HCT116 (cell line): Measurements from ENCODE around the gene IL21. TPM values are rescaled to one million over a fixed set of nuclear protein-coding genes. Genes with fewer than 3 reads are reported as not detected.

Experiments used
- ATAC-seq: fragments of 200-7000 bp; cut with Tn5 transposase; 2 replicates; pipeline ENCODE4 v1.9.1; 2020; ENCODE audit warnings: mild to moderate bottlenecking, moderate library complexity
- BruUV-seq: library from RNA; stranded (reverse); fragments of 400-500 nt; replicated peaks from 2 replicates; lab custom pipeline; 2021; lab: Mats Ljungman, UMichigan
- CTCF ChIA-PET: fragments of 300-600 bp; sonication (Branson Sonifier 250); formaldehyde crosslinking; loops from one replicate; lab custom pipeline; 2021; ENCODE audit warnings: antibody characterized with exemption; lab: Charles Lee
- POLR2A ChIA-PET: fragments of 300-600, 350-600 bp; sonication (Branson Sonifier 250); formaldehyde crosslinking; loops from one replicate; lab custom pipeline; 2021; ENCODE audit warnings: antibody characterized with exemption; lab: Charles Lee
- RAD21 ChIA-PET, 2 experiments: fragments of 300-600 bp; sonication (Branson Sonifier 250); formaldehyde crosslinking; loops; one replicate each; lab custom pipeline; 2023; ENCODE audit warnings: low total read pairs in 2 of 2; ENCODE audit not compliant: uncharacterized antibody in 2 of 2, unreplicated experiment in 2 of 2, low non-redundant PET in 1 of 2; lab: Charles Lee
- DNase-seq: peaks from one replicate; pipeline ENCODE4 v3.0.0-alpha.2; 2010; ENCODE audit warnings: low read depth, low spot score
- H2AFZ ChIP-seq: fragments of 200-600 bp; shearing (Covaris generic), sonication (generic); 2 replicates; pipeline ENCODE4 v1.6.1; 2017; ENCODE audit warnings: low read depth, mixed run types, mixed read lengths, antibody characterized with exemption, low read length; ENCODE audit not compliant: poor library complexity, severe bottlenecking
- H3K27ac ChIP-seq: 2 replicates; pipeline ENCODE4 v1.5.1; 2012; ENCODE audit warnings: low read depth, low read length
- H3K27me3 ChIP-seq: fragments of 200-600 bp; sonication (generic); 2 replicates; pipeline ENCODE4 v1.6.1; 2016; ENCODE audit warnings: mixed run types, low read length, mixed read lengths; ENCODE audit not compliant: insufficient read depth
- H3K36me3 ChIP-seq, 2 experiments: fragments of 200-500 bp in 1 of 2; fragments of 200-600 bp in 1 of 2; sonication (Bioruptor generic) in 1 of 2; sonication (generic) in 1 of 2; 2 replicates each; pipeline versions ENCODE4 v1.5.1 to v1.6.1; 2014 to 2016; ENCODE audit warnings: low read length in 2 of 2, inconsistent platforms in 1 of 2, mixed read lengths in 1 of 2, mixed run types in 1 of 2; ENCODE audit not compliant: insufficient read depth in 2 of 2, control insufficient read depth in 1 of 2
- H3K4me1 ChIP-seq, 2 experiments: fragments of 200-600 bp in 1 of 2; sonication (generic) in 1 of 2; 2 replicates each; pipeline versions ENCODE4 v1.5.1 to v1.6.1; 2012 to 2017; ENCODE audit warnings: low read length in 2 of 2, inconsistent platforms in 1 of 2, mild to moderate bottlenecking in 1 of 2, mixed read lengths in 1 of 2, mixed run types in 1 of 2, moderate library complexity in 1 of 2; ENCODE audit not compliant: insufficient read depth in 2 of 2, control insufficient read depth in 1 of 2
- H3K4me2 ChIP-seq: fragments of 200-600 bp; sonication (generic); 2 replicates; pipeline ENCODE4 v1.6.1; 2017; ENCODE audit warnings: mixed run types, low read length, mixed read lengths
- H3K4me3 ChIP-seq, 2 experiments: fragments of 200-600 bp in 1 of 2; sonication (generic) in 1 of 2; replicated peaks in 1 of 2; 2 replicates each; pipeline ENCODE4 v1.5.1; 2011 to 2016; ENCODE audit warnings: low read length in 2 of 2, control low read depth in 1 of 2, low read depth in 1 of 2, mild to moderate bottlenecking in 1 of 2, mixed read lengths in 1 of 2, mixed run types in 1 of 2
- H3K79me2 ChIP-seq: fragments of 200-600 bp; sonication (generic); 2 replicates; pipeline ENCODE4 v1.6.1; 2017; ENCODE audit warnings: mild to moderate bottlenecking, mixed run types, low read length, moderate library complexity, mixed read lengths; ENCODE audit not compliant: insufficient read depth
- H3K9ac ChIP-seq: fragments of 200-600 bp; sonication (generic); 2 replicates; pipeline ENCODE4 v1.6.1; 2016; ENCODE audit warnings: low read length, mixed read lengths
- H3K9me2 ChIP-seq: fragments of 200-600 bp; sonication (generic), shearing (Covaris generic); 2 replicates; pipeline ENCODE4 v1.6.1; 2017; ENCODE audit warnings: mixed run types, mild to moderate bottlenecking, moderate library complexity; ENCODE audit not compliant: insufficient read depth
- H3K9me3 ChIP-seq, 2 experiments: fragments of 200-500 bp in 1 of 2; fragments of 200-600 bp in 1 of 2; sonication (Bioruptor generic) in 1 of 2; sonication (generic) in 1 of 2; 2 replicates each; pipeline ENCODE4 v1.6.1; 2014 to 2017; ENCODE audit warnings: low read length in 2 of 2, mixed read lengths in 2 of 2, inconsistent platforms in 1 of 2, low read depth in 1 of 2, mild to moderate bottlenecking in 1 of 2, mixed run types in 1 of 2, moderate library complexity in 1 of 2; ENCODE audit not compliant: control insufficient read depth in 1 of 2, insufficient read depth in 1 of 2
- H4K20me1 ChIP-seq: fragments of 200-600 bp; sonication (generic), shearing (Covaris generic); 2 replicates; pipeline ENCODE4 v1.6.1; 2017; ENCODE audit warnings: mixed run types, mild to moderate bottlenecking, moderate library complexity; ENCODE audit not compliant: insufficient read depth
- ATF3 ChIP-seq: IDR thresholded peaks from 2 replicates; pipeline ENCODE4 v1.6.1; 2012
- CBX3 ChIP-seq: IDR thresholded peaks from 2 replicates; pipeline ENCODE4 v1.6.1; 2012; ENCODE audit warnings: low read depth
- CEBPB ChIP-seq: IDR thresholded peaks from 2 replicates; pipeline ENCODE4 v1.6.1; 2012; ENCODE audit warnings: low read depth
- EGR1 ChIP-seq: IDR thresholded peaks from 2 replicates; pipeline ENCODE4 v1.6.1; 2012; ENCODE audit warnings: low read depth
- EZH2 ChIP-seq: fragments of 200-600 bp; sonication (generic); IDR thresholded peaks from 2 replicates; pipeline ENCODE4 v1.6.1; 2017; ENCODE audit warnings: antibody characterized with exemption, mixed run types
- EZH2phosphoT487 ChIP-seq: fragments of 200-600 bp; IDR thresholded peaks from 2 replicates; pipeline ENCODE4 v1.6.1; 2018; ENCODE audit warnings: antibody characterized with exemption, borderline replicate concordance
- FOSL1 ChIP-seq: IDR thresholded peaks from 2 replicates; pipeline ENCODE4 v1.6.1; 2012; ENCODE audit warnings: low read depth
- JUND ChIP-seq: IDR thresholded peaks from 2 replicates; pipeline ENCODE4 v1.6.1; 2012
- POLR2A ChIP-seq: IDR thresholded peaks from 2 replicates; pipeline ENCODE4 v1.7.0; 2011; ENCODE audit warnings: borderline replicate concordance; ENCODE audit not compliant: insufficient read depth, insufficient read length; ENCODE audit errors: extremely low read depth
- POLR2AphosphoS5 ChIP-seq: IDR thresholded peaks from 2 replicates; pipeline ENCODE4 v1.6.1; 2011; ENCODE audit warnings: mild to moderate bottlenecking, low read depth, low read length, moderate library complexity
- RAD21 ChIP-seq: IDR thresholded peaks from 2 replicates; pipeline ENCODE4 v1.6.1; 2012; ENCODE audit warnings: low read depth, mild to moderate bottlenecking
- REST ChIP-seq: IDR thresholded peaks from 2 replicates; pipeline ENCODE4 v1.6.1; 2012; ENCODE audit warnings: low read depth
- SIN3A ChIP-seq: IDR thresholded peaks from 2 replicates; pipeline ENCODE4 v1.6.1; 2012; ENCODE audit warnings: low read depth
- SP1 ChIP-seq: IDR thresholded peaks from 2 replicates; pipeline ENCODE4 v1.6.1; 2012; ENCODE audit warnings: low read depth
- ZFX ChIP-seq: fragments of 450-650 bp; IDR thresholded peaks from 2 replicates; pipeline ENCODE4 v1.6.1; 2017
- ZNF274 ChIP-seq: fragments of 200-500 bp; sonication (Bioruptor generic); IDR thresholded peaks from 2 replicates; pipeline ENCODE4 v1.6.1; 2014; ENCODE audit warnings: mild to moderate bottlenecking, low read depth, low read length, inconsistent platforms
- intact Hi-C: fragments of 100-400 bp; cut with micrococcal nuclease; formaldehyde crosslinking; loops from 2 replicates; pipeline ENCODE4 v1.10.0; 2022
- total RNA-seq: library from RNA; stranded (reverse); gene quantifications from one replicate; pipeline ENCODE4 v1.2.1, GENCODE V29; 2021; ENCODE audit not compliant: unreplicated experiment
- TF ChIP-seq, protein P1 (sequence below), 3 experiments: fragments of 200-600 bp in 1 of 3; sonication (generic) in 1 of 3; IDR thresholded peaks in 2 of 3; conservative IDR thresholded peaks in 1 of 3; 2 replicates each; pipeline ENCODE4 v1.5.1; 2012 to 2017; ENCODE audit warnings: low read depth in 2 of 3, low read length in 2 of 3, antibody characterized with exemption in 1 of 3, borderline replicate concordance in 1 of 3, control low read depth in 1 of 3, mild to moderate bottlenecking in 1 of 3, mixed read lengths in 1 of 3, mixed run types in 1 of 3, moderate library complexity in 1 of 3; ENCODE audit not compliant: insufficient read depth in 1 of 3
- TF ChIP-seq, protein P2 (sequence below): IDR thresholded peaks from 2 replicates; pipeline ENCODE4 v1.6.1; 2012

The IL21 gene
- total RNA-seq, 1 experiment from 2014 or later = 0.12 TPM

GRCh38 chr4:122636697-122637096 is 15.8 kb upstream of the IL21 start (continued):
- no peak for TF ChIP-seq REST
- no peak for TF ChIP-seq EZH2phosphoT487
- no peak for TF ChIP-seq JUND
- no peak for TF ChIP-seq SP1

GRCh38 chr4:122635205-122635604 is 14.3 kb upstream of the IL21 start:
- RAD21 ChIA-PET = no interaction called here
- H3K9ac ChIP-seq = no peak overlapping the region
- POLR2A ChIA-PET = no interaction called here
- H3K79me2 ChIP-seq = no peaks in the 10 kb centered on the region
- H2AFZ ChIP-seq = no peak overlapping the region
- H3K27me3 ChIP-seq = no peaks in the 10 kb centered on the region
- no peaks in the 10 kb centered on the region for H4K20me1 ChIP-seq
- peaks cover 0 to 13% of the 10 kb centered on the region in 2 experiments; a peak in 2 of 4 replicates for H3K4me1 ChIP-seq
- no peaks in the 10 kb centered on the region for H3K36me3 ChIP-seq
- H3K27ac ChIP-seq = no peak overlapping the region
- no peak overlapping the region for H3K4me2 ChIP-seq
- intact Hi-C loops = no loop called here
- no peaks in the 10 kb centered on the region for H3K9me3 ChIP-seq
- BruUV-seq = no TSS peak
- CTCF ChIA-PET = no interaction called here
- ATAC-seq (no peak), DNase-seq (no peak)
- H3K9me2 ChIP-seq = no peaks in the 10 kb centered on the region
- no peak overlapping the region for H3K4me3 ChIP-seq
- no peak for TF ChIP-seq ZFX
- no peak for TF ChIP-seq FOSL1
- TF ChIP-seq SP1 = no peak
- no peak for TF ChIP-seq ATF3
- TF ChIP-seq JUND = no peak
- TF ChIP-seq EGR1 = no peak
- TF ChIP-seq POLR2AphosphoS5 = no peak
- no peak for TF ChIP-seq REST
- no peak for TF ChIP-seq CEBPB
- TF ChIP-seq CBX3 = no peak
- no peak for TF ChIP-seq EZH2phosphoT487
- TF ChIP-seq POLR2A = no peak
- no peak for TF ChIP-seq ZNF274
- TF ChIP-seq RAD21 = no peak
- TF ChIP-seq, protein P1, sequence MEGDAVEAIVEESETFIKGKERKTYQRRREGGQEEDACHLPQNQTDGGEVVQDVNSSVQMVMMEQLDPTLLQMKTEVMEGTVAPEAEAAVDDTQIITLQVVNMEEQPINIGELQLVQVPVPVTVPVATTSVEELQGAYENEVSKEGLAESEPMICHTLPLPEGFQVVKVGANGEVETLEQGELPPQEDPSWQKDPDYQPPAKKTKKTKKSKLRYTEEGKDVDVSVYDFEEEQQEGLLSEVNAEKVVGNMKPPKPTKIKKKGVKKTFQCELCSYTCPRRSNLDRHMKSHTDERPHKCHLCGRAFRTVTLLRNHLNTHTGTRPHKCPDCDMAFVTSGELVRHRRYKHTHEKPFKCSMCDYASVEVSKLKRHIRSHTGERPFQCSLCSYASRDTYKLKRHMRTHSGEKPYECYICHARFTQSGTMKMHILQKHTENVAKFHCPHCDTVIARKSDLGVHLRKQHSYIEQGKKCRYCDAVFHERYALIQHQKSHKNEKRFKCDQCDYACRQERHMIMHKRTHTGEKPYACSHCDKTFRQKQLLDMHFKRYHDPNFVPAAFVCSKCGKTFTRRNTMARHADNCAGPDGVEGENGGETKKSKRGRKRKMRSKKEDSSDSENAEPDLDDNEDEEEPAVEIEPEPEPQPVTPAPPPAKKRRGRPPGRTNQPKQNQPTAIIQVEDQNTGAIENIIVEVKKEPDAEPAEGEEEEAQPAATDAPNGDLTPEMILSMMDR (IDR thresholded peaks at IDR 0.05 in 2 of 3, conservative IDR thresholded peaks at IDR 0.05 in 1 of 3; ENCODE audit: borderline replicate concordance in 1 of 3, insufficient read depth in 1 of 3, low read depth in 2 of 3, low read length in 2 of 3) = no peak
- TF ChIP-seq SIN3A = no peak
- TF ChIP-seq, protein P2, sequence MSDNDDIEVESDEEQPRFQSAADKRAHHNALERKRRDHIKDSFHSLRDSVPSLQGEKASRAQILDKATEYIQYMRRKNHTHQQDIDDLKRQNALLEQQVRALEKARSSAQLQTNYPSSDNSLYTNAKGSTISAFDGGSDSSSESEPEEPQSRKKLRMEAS = no peak
- TF ChIP-seq EZH2 = no peak
